Muscle of arm (tissue), 14 donors: Measurements from ENCODE around the gene STOML2. TPM values are rescaled to one million over a fixed set of nuclear protein-coding genes. Genes with fewer than 3 reads are reported as not detected.
"Not testable (repeated sequence)": the region's sequence is repeated elsewhere in the genome, so short reads cannot be mapped to it uniquely, and the experiment has no call there.

Source experiments
- DNase-seq: peaks from one replicate; pipeline ENCODE4 v3.0.0-alpha.2; 2013
- long read RNA-seq, 11 donors: transcript quantifications; one replicate each; lab custom pipeline, GENCODE V29; 2026
- polyA plus RNA-seq, 12 donors: library from polyadenylated mRNA; unstranded; fragments of 120-200 nt; gene quantifications; one replicate each; pipeline ENCODE4 v1.2.1, GENCODE V29; 2013; ENCODE audit not compliant: insufficient read length in 12 of 12

The STOML2 gene, protein sequence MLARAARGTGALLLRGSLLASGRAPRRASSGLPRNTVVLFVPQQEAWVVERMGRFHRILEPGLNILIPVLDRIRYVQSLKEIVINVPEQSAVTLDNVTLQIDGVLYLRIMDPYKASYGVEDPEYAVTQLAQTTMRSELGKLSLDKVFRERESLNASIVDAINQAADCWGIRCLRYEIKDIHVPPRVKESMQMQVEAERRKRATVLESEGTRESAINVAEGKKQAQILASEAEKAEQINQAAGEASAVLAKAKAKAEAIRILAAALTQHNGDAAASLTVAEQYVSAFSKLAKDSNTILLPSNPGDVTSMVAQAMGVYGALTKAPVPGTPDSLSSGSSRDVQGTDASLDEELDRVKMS
- polyA plus RNA-seq: 10 to 100 TPM in 11 of 12 donors, not detected in 1; 55.3 to 75.3 (median 66.7) TPM
- long read RNA-seq, donor 1, transcript STOML2-201 (10 exons, 1,278 nt): major isoform, 63 of 110 reads
- long read RNA-seq, donor 1, partial matches to known transcripts: 46 of 110 reads
- long read RNA-seq, donor 1, other reads (novel, unspliced or antisense): 0 of 110 reads
- long read RNA-seq, donor 2, transcript STOML2-201 (10 exons, 1,278 nt): major isoform, 34 of 37 reads
- long read RNA-seq, donor 2, partial matches to known transcripts: 0 of 37 reads
- long read RNA-seq, donor 2, other reads (novel, unspliced or antisense): 0 of 37 reads
- long read RNA-seq, donor 3, transcript STOML2-201 (10 exons, 1,278 nt): major isoform, 13 of 22 reads
- long read RNA-seq, donor 3, partial matches to known transcripts: 9 of 22 reads
- long read RNA-seq, donor 3, other reads (novel, unspliced or antisense): 0 of 22 reads
- long read RNA-seq, donor 4, transcript STOML2-201 (10 exons, 1,278 nt): major isoform, 17 of 17 reads
- long read RNA-seq, donor 4, partial matches to known transcripts: 0 of 17 reads
- long read RNA-seq, donor 4, other reads (novel, unspliced or antisense): 0 of 17 reads
- long read RNA-seq, donor 5: 0 reads
- long read RNA-seq, donor 6, transcript STOML2-201 (10 exons, 1,278 nt): major isoform, 20 of 30 reads
- long read RNA-seq, donor 6, partial matches to known transcripts: 10 of 30 reads
- long read RNA-seq, donor 6, other reads (novel, unspliced or antisense): 0 of 30 reads
- long read RNA-seq, donor 7, transcript STOML2-201 (10 exons, 1,278 nt): major isoform, 29 of 30 reads
- long read RNA-seq, donor 7, partial matches to known transcripts: 0 of 30 reads
- long read RNA-seq, donor 7, other reads (novel, unspliced or antisense): 0 of 30 reads
- long read RNA-seq, donor 8, transcript STOML2-201 (10 exons, 1,278 nt): major isoform, 54 of 79 reads
- long read RNA-seq, donor 8, partial matches to known transcripts: 24 of 79 reads
- long read RNA-seq, donor 8, other reads (novel, unspliced or antisense): 0 of 79 reads
- long read RNA-seq, donor 9, transcript STOML2-201 (10 exons, 1,278 nt): major isoform, 22 of 32 reads
- long read RNA-seq, donor 9, partial matches to known transcripts: 10 of 32 reads
- long read RNA-seq, donor 9, other reads (novel, unspliced or antisense): 0 of 32 reads
- long read RNA-seq, donor 10, transcript STOML2-201 (10 exons, 1,278 nt): major isoform, 33 of 61 reads
- long read RNA-seq, donor 10, partial matches to known transcripts: 26 of 61 reads
- long read RNA-seq, donor 10, other reads (novel, unspliced or antisense): 0 of 61 reads
- long read RNA-seq, donor 11, transcript STOML2-201 (10 exons, 1,278 nt): major isoform, 28 of 47 reads
- long read RNA-seq, donor 11, partial matches to known transcripts: 18 of 47 reads
- long read RNA-seq, donor 11, other reads (novel, unspliced or antisense): 0 of 47 reads

- peak; percentile 95 for DNase-seq
These were observed at the start of gene STOML2 for GRCh38 chr9:35102769-35103659. Gene STOML2, minus strand, starts transcription at chr9:35103131. Its CDS starts 37 bp downstream, at chr9:35103094.

DNA sequence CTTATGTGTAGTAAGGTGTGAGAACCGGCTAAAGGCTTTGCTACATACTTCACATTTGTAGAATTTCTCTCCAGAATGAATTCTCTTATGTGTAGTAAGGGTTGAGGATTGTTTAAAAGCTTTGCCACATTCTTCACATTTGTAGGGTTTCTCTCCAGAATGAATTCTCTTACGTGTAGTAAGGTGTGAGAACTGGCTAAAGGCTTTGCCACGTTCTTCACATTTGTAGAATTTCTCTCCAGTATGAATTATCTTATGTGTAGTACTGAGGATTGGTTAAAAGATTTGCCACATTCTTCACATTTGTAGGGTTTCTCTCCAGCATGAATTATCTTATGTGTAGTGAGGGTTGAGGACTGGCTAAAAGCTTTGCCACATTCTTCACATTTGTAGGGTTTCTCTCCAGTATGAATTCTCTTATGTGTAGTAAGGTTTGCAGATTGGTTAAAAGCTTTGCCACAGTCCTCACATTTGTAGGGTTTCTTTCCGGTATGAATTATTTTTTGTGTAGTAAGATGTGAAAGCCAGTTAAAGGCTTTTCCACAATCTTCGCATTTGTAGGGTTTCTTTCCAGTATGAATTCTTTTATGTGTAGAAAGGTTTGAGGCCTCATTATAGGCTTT, 45.1 kb upstream of the STOML2 start:
- DNase-seq: not testable (repeated sequence)

DNA sequence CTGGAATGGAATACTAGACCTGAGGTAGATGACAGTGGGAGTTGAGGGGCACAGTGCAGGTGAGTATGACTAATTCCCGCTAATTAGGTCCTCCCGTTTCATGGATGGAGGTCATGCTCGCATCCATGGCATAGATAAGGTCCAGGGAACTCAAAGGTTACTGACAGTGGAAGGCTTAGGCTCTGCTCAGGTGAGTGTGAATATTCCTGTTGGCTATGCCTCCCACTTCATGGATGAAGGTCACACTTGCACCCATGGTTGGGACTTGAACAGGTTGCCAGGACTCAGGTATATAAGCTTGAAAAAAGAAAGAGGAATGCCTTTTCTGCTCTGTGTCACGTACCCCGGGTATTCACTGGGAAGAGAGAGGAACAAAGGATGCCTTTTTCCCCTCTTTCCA, 39.1 kb upstream of the STOML2 start:
- no peak for DNase-seq

DNA sequence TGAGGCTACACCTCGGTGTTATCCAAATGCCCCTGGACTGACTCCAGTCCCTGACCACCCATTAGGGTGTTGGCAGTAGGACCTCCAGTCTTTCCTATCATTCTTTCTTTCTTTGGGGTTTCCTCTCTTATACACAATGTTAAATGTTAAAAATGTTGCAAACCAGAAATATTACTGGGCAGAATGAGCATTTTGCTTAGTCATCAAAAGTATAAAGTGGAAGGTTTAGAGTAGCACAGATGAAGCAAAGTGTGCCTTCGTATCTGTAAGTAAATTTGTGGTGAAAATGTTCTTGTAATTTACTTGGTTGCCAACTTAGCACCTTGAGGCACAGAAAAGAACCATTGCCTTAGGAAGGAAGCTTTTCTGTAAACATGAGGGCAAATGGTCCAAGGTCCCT, 37.2 kb upstream of the STOML2 start:
- DNase-seq: no peak

DNA sequence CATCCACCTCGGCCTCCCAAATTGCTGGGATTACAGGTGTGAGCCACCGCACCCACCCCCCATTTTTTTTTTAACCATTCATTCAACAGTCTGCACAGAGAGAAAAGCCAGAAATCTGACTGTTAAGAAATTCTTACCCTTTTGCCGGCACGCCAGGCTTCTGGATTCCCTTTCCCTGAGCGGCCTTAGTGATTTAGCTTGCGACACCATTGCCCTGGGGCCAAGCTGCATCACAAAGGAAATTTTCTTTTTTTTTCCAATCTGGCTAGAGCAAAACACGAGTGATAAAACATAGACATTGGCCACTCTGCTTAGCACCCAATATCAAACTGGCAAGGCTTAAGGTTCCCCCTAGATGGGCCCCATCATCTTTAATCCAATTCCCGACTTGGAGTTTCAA, 33.9 kb upstream of the STOML2 start:
- no peak for DNase-seq

- DNase-seq: no peak
These were observed 33.1 kb upstream of the STOML2 start for GRCh38 chr9:35135988-35136387.

GRCh38 chr9:35134920-35135319, 32.0 kb upstream of the STOML2 start:
- no peak for DNase-seq

DNA sequence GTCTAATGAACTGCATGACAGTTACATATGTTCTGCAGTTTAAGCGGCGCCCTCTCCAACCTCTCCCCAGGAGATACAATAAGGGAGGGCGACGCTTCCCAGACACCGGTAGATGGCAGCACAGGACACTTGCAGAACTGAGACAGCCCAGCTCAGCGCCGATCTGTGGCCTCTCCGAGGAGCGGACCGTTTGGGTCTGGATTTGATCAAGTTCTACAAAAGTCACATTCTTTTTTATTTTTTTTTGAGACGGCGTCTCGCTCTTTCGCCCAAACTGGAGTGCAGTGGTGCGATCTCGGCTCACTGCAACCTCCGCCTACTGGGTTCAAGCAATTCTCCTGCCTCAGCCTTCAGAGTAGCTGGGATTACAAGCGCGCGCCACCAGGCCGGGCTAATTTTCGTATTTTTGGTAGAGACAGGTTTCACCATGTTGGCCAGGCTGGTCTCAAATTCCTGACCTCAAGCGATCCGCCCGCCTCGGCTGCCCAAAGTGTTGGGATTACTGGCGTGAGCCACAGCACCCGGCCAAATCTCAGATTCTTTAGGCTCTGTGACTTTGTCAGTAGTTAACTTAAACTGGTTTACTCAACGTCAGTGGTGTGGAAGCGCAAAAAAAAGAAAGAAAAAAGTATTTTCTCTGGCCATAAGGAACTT, 14.1 kb upstream of the STOML2 start:
- DNase-seq: peak; percentile 95

GRCh38 chr9:35116539-35116897, 13.6 kb upstream of the STOML2 start:
- DNase-seq: no peak

DNA sequence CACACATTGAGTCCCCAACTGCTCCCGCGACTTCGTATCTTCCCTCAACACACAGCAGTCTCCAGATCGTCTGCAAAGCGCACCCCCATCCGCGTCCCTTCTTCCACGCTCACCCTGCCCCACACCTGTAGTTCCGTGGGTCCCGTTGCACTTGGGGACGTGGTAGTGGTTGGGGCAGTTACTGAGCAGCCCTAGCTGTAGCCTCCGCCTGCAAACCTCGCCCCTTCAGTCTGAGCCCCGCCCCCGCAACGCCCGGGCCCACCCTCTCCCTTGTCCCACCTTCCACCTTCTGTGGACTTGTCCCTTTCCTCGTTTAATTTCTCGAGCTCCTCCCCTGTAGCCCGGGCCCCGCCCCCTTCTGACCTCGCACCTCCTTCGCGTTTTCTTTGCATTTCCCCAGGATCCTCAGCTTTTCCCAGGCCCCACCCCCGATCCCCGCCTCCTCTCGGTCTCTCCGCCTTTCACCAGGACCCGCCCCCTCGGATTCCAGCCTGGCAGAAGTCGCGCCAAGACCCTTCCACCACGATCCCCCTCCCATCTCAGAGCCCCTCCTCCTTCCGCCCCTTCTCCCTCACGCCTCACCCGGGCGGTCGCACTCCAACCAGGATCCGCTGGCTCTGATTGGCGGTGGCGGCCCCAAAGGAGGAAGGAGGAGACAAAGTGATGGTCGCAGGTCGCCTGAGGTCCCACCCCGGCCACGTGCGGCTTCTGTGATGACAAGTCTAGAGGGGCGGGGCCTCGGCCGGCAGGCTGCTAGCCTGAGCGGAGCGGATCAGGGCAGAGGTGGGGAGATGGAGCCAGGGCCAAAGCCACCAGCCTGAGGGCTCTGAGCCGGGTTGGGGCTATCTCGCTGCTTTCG, 13.0 kb upstream of the STOML2 start, which contains the start of gene ATOSB:
Gene ATOSB (minus strand): TSS at position 183 of the 859 bp plus-strand sequence. CDS start 7,588 bp downstream, outside the sequence.
- peak; percentile 98 for DNase-seq

DNA sequence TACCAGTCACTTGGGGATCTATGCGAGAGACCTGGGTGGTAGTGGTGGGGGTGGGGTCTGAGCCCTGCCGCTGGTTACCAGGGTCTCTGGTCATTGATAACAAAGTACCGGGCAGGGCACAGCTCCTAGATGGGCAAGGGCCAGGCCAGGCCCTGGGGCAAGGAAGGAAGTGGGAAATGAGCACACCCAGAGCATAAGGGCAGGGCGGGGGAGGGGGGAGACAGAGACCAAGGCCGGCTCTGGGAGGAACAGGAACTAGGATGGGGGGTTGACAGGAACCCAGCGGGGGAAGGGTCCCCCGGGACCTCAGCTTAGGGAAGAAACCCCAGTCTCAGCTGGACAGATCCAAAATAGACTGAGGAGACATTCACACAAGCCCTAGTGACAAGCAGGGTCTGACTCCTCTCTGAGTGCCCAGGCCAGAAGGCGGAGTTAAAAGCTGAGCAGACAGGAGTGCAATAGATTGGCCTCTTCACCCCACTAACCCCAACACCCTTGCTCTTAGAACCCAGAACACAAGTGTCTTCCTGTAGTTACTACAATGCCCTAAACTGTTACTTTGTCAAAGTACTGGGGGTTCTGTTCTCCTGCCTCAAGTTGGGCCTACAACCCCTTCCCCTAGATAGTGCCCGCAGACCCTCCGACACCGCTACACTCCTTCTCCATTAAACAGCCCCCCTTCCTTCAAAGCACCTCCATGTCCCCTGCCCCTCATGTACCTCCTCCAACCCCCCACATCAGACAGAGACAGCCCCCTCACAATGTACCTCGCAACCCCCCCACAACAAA, 12.1 kb upstream of the STOML2 start:
- DNase-seq: peak; percentile 54

DNA sequence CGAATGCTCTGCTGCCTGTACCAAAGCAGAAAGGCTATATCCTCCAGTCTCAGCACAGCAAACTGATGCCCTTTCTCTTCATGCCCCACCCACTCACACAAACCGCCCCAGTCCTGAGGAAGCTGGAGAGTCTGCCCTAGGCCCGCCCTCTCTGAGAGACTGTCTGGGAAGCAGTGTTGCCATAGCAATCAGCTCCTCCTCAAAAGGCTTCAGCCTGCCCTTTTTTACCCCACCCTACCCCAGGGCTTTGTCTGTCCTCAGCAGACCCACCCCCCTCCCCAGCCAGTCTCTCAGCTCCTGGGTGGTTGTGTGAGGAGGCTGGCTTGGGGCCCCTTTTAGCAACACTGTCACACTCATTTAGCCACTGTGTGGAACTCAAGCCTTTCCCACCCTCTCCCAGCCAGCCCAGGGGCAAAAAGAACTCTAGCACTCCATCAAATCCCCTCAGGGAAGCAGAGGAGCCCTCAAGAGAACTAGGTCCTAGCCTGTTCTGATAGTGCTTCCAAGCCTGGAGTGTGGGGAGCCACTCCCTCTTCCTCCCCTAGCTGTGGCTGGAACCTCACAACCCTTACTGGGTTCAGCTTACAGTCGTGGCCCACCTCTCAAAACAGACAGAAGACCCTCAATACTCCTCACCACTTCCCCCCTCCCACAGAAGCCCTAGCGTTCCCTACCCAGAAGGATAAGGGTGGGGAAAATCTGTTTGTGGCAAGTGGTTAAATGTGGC, 11.3 kb upstream of the STOML2 start:
- DNase-seq: peak; percentile 81

GRCh38 chr9:35112257-35113020, 9.5 kb upstream of the STOML2 start:
- no peak for DNase-seq

GRCh38 chr9:35111001-35111933, 8.3 kb upstream of the STOML2 start:
- DNase-seq: peak; percentile 97
